Chondrocyte (in vitro differentiated cells): Measurements from ENCODE around the gene TEX2. TPM values are rescaled to one million over a fixed set of nuclear protein-coding genes. Genes with fewer than 3 reads are reported as not detected.
A peak's percentile ranks its signal among the peaks of the same experiment; 100 is the strongest.

ENCODE experiments used
- DNase-seq: peaks from one replicate; pipeline ENCODE4 v3.0.0; 2021; ENCODE audit warnings: mixed read lengths, low spot score
- H3K27ac Mint-ChIP-seq: one replicate; pipeline ENCODE4 v1.8.0; 2021; ENCODE audit warnings: mild to moderate bottlenecking, moderate library complexity, mixed read lengths; ENCODE audit not compliant: unreplicated experiment
- H3K27me3 Mint-ChIP-seq: 2 replicates; pipeline ENCODE4 v1.8.0; 2021; ENCODE audit warnings: low read depth, mixed read lengths
- H3K36me3 Mint-ChIP-seq: 2 replicates; pipeline ENCODE4 v1.8.0; 2021; ENCODE audit warnings: low read depth, mixed read lengths
- H3K4me1 Mint-ChIP-seq: 2 replicates; pipeline ENCODE4 v1.8.0; 2021; ENCODE audit warnings: low read depth, mild to moderate bottlenecking, mixed read lengths
- H3K4me3 Mint-ChIP-seq: one replicate; pipeline ENCODE4 v1.8.0; 2021; ENCODE audit warnings: mild to moderate bottlenecking, moderate library complexity, mixed read lengths; ENCODE audit not compliant: unreplicated experiment
- H3K9me3 Mint-ChIP-seq: 2 replicates; pipeline ENCODE4 v1.8.0; 2021; ENCODE audit warnings: low read depth, mixed read lengths
- CTCF ChIP-seq: fragments of 200-600 bp; sonication (generic); IDR thresholded peaks from 2 replicates; pipeline ENCODE4 v1.5.0; 2021; ENCODE audit warnings: antibody characterized with exemption, mild to moderate bottlenecking, moderate library complexity
- total RNA-seq: library from RNA; stranded (reverse); gene quantifications from 3 replicates; pipeline ENCODE4 v1.2.1, GENCODE V29; 2021

Gene TEX2
- total RNA-seq, 1 donor from 2014 or later, result 47.3 TPM

GRCh38 chr17:64205804-64206203, 57.3 kb downstream of the TEX2 start:
- Mint-ChIP-seq H3K27ac (peak overlapping the region; percentile 59), H3K4me3 (no peak overlapping the region), H3K27me3 (no peaks in the 10 kb centered on the region), H3K4me1 (peaks cover 66% of the 10 kb centered on the region), H3K36me3 (peaks cover 5% of the 10 kb centered on the region), H3K9me3 (no peaks in the 10 kb centered on the region)
- no peak for DNase-seq
- TF ChIP-seq CTCF, result no peak

- Mint-ChIP-seq H3K27me3 (no peaks in the 10 kb centered on the region), H3K36me3 (peaks cover 5% of the 10 kb centered on the region), H3K27ac (peak overlapping the region; percentile 92), H3K9me3 (no peaks in the 10 kb centered on the region), H3K4me3 (no peak overlapping the region), H3K4me1 (peaks cover 61% of the 10 kb centered on the region)
- no peak for DNase-seq
- TF ChIP-seq CTCF, result no peak
Observed at GRCh38 chr17:64203630-64204029, 59.4 kb downstream of the TEX2 start.

GRCh38 chr17:64202683-64203344, 60.2 kb downstream of the TEX2 start:
- Mint-ChIP-seq H3K27ac (peak overlapping the region; percentile 92), H3K36me3 (peaks cover 5% of the 10 kb centered on the region), H3K4me1 (peaks cover 69% of the 10 kb centered on the region), H3K9me3 (no peaks in the 10 kb centered on the region), H3K27me3 (no peaks in the 10 kb centered on the region), H3K4me3 (no peak overlapping the region)
- DNase-seq, result no peak
- peak; percentile 16 for TF ChIP-seq CTCF

- Mint-ChIP-seq H3K4me3 (no peak overlapping the region), H3K9me3 (peaks cover 6% of the 10 kb centered on the region), H3K27me3 (no peaks in the 10 kb centered on the region), H3K36me3 (peaks cover 1% of the 10 kb centered on the region), H3K4me1 (peaks cover 68% of the 10 kb centered on the region), H3K27ac (peak overlapping the region; percentile 9)
- DNase-seq, result no peak
- no peak for TF ChIP-seq CTCF
Observed at GRCh38 chr17:64200080-64201032, 62.7 kb downstream of the TEX2 start.

- no peak for TF ChIP-seq CTCF
- H3K4me1 Mint-ChIP-seq, result peaks cover 63% of the 10 kb centered on the region
- no peak overlapping the region for H3K4me3 Mint-ChIP-seq
- peaks cover 6% of the 10 kb centered on the region for H3K9me3 Mint-ChIP-seq
- no peaks in the 10 kb centered on the region for H3K27me3 Mint-ChIP-seq
- H3K27ac Mint-ChIP-seq, result peak overlapping the region; percentile 76
- DNase-seq, result no peak
- H3K36me3 Mint-ChIP-seq, result peaks cover 3% of the 10 kb centered on the region
Observed at GRCh38 chr17:64198331-64199090, 64.5 kb downstream of the TEX2 start.
